Duodenal mucosa (tissue), 2 donors: ENCODE data around the gene CUX1.
"Not testable (repeated sequence)": the region's sequence is repeated elsewhere in the genome, so short reads cannot be mapped to it uniquely, and the experiment has no call there.

ENCODE experiments used
- H3K27ac ChIP-seq: one replicate; pipeline ENCODE4 v1.7.0; 2013; ENCODE audit warnings: low read depth, low read length
- H3K27me3 ChIP-seq, 2 donors: one replicate each; pipeline ENCODE4 v1.7.0; 2013; ENCODE audit warnings: low read length in 2 of 2, control low read depth in 1 of 2; ENCODE audit not compliant: insufficient read depth in 2 of 2, control insufficient read depth in 1 of 2
- H3K36me3 ChIP-seq, 2 donors: one replicate each; pipeline ENCODE4 v1.7.0; 2013; ENCODE audit warnings: low read length in 2 of 2, control low read depth in 1 of 2; ENCODE audit not compliant: insufficient read depth in 2 of 2, control insufficient read depth in 1 of 2
- H3K4me1 ChIP-seq, 2 donors: one replicate each; pipeline ENCODE4 v1.7.0; 2013; ENCODE audit warnings: low read length in 2 of 2, control low read depth in 1 of 2; ENCODE audit not compliant: insufficient read depth in 2 of 2, control insufficient read depth in 1 of 2
- H3K4me3 ChIP-seq, 2 donors: one replicate each; pipeline ENCODE4 v1.7.0; 2013; ENCODE audit warnings: low read length in 2 of 2, low read depth in 1 of 2
- H3K9ac ChIP-seq, 2 donors: one replicate each; pipeline ENCODE4 v1.7.0; 2013; ENCODE audit warnings: low read length in 2 of 2, low read depth in 1 of 2
- H3K9me3 ChIP-seq, 2 donors: one replicate each; pipeline ENCODE4 v1.7.0; 2013; ENCODE audit warnings: low read length in 2 of 2, control low read depth in 1 of 2; ENCODE audit not compliant: control insufficient read depth in 1 of 2

The CUX1 gene

DNA sequence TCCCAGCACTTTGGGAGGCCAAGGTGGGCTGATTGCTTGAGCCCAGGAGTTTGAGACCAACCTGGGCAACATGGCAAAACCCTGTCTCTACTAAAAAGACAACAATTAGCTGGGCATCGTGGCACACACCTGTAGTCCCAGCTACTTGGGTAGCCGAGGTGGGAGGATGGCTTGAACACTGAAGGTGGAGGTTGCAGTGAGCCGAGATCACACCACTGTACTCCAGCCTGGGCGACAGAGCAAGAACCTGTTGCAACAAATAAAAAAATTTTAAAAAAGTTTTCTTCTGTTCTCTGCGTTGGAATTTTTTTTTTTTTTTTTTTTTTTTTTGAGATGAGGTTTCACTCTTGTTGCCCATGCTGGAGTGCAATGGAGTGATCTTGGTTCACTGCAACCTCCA lies 34.9 kb downstream of the CUX1 start:
- not testable (repeated sequence) for H3K27ac ChIP-seq
- peaks cover 14 to 22% of the 10 kb centered on the region in 2 donors for H3K4me1 ChIP-seq

DNA sequence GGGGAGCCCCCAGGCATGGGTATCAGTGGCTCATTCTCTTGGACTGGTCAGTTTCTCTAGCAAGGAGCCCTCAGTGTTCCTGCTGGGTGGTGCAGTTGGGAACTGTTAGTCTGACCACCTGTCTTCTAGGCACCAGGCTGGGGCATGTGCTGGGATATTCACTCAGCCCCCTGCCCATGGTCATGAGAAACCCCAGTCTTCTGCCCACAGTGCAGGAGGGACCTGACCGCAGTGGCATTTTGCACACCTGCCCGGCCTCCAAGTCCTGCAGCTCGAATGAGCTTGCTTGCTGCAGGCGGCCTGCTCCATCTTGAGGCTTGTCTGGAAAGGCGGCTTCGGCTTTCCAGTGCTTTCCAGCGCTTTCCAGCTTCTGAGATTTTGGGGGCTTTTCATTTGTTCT lies 36.3 kb downstream of the CUX1 start:
- H3K27ac ChIP-seq, result no peak overlapping the region
- H3K4me3 ChIP-seq, result no peak overlapping the region
- no peak overlapping the region for H3K9ac ChIP-seq
- no peaks in the 10 kb centered on the region for H3K9me3 ChIP-seq
- H3K36me3 ChIP-seq, result no peaks in the 10 kb centered on the region
- peaks cover 17 to 23% of the 10 kb centered on the region in 2 donors for H3K4me1 ChIP-seq
- H3K27me3 ChIP-seq, result no peaks in the 10 kb centered on the region

More for the DNA sequence above, 34.9 kb downstream of the CUX1 start:
- H3K9ac ChIP-seq, H3K9me3 ChIP-seq, H3K27me3 ChIP-seq, H3K4me3 ChIP-seq, H3K36me3 ChIP-seq: not testable (repeated sequence)

DNA sequence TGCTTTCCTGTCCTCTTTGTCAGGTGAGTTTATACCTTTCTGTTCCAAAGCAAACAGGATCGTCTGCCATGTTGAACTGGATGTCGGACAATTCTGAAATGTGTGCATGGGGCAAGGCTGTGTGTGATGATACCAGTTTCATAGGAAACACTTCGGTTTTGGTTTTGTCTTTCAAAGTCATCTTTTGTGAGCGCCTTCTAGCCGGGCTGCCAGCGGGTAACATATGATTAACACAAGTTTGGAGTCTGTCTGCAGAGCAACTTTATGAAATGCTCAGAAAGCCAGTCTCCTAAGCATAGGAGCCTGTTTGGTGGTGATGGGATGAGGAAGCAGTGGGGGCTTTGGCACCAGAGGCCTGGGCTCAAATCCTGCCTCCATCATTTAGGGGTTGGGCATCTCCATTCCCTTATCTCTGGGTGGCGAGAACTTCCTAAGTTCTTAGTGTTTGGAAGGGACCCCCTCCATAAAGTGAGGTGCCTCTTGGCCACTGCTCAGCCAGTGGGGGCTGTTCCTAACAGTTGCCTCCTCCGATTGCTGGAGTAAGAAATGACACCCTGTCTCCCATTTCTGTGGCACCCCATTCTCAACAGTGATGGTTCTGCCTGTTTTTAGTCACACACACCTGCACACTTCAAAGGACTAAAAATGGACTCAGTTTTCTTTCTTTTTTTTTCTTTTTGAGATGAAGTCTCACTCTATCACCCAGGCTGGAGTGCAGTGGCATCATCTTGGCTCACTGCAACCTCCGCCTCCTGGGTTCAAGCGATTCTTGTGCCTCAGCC lies 36.8 kb downstream of the CUX1 start:
- Histone ChIP-seq H3K27me3 (no peaks in the 10 kb centered on the region), H3K4me1 (peaks cover 17 to 23% of the 10 kb centered on the region in 2 donors), H3K9ac (no peak overlapping the region), H3K36me3 (no peaks in the 10 kb centered on the region), H3K4me3 (no peak overlapping the region), H3K27ac (no peak overlapping the region), H3K9me3 (no peaks in the 10 kb centered on the region)

DNA sequence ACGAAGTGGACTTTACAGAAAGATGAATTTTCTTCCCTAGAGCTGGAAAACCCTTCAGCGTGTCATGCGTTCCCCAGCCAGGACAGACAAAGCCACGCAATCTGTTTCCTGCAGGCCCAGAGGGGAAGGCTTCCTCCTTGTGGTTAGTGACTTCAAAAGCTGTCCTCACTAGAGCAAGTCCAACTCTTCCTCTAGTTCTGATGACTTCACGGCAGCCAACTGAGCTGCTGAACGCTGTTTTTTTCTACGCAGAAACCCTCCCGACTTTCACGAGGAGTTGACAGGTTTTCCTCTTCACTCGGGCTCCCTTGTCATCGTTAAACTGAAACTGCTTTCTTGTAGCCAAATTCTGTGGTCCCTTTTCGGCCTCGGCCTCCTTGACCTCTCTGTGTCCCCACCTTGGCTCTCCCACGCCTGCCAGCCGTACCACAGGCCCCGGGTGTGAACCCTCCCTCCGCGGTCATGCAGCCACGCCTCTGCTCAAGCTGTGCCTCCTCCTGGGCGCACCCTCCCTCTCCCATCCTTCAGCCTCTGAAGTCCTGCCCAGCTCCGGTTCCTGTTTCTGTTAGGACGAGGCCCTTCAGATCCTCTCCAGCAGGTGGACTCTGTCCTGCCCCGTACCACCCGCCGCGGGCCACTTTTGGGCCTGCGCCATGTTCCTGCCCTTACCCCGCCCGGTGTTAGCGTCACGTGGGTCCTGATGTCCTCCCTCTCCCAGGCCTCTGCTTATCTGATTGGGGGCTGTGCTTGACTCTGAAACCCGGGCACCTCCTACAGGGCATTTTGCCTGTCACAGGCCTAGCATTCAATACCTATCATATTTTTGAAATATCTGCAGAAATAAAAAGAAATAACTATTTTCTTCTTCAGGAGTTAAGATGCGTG lies 39.3 kb downstream of the CUX1 start:
- Histone ChIP-seq H3K9ac (peak overlapping the region; percentile 48 to 80), H3K4me1 (peaks cover 17 to 23% of the 10 kb centered on the region in 2 donors), H3K27ac (peak overlapping the region; percentile 55), H3K9me3 (no peaks in the 10 kb centered on the region), H3K27me3 (no peaks in the 10 kb centered on the region), H3K4me3 (peak overlapping the region; percentile 57 to 66), H3K36me3 (no peaks in the 10 kb centered on the region)

DNA sequence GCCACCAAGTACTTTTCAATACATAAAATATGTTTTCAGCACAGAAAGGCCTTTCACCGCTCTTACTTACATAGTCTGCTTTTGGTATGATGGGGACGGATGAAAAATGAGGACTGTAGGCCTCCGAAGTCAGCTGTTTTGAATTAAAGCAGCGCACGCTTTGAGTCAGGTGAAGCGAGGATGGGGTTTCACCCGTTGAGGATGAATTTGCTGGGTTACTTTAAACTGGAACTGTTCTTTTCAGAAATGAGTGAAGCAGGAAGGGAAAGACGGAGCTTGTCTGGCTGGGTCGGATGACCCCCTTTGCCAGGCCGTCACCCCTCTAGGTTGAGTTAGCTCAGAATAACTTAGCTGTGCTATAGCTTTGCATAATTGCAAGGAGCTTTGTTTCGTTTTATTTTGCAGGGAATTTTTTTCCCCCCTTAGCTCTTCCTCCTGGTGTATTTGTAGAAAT lies 40.0 kb downstream of the CUX1 start:
- no peaks in the 10 kb centered on the region for H3K9me3 ChIP-seq
- no peaks in the 10 kb centered on the region for H3K27me3 ChIP-seq
- H3K4me3 ChIP-seq, result peak overlapping the region; percentile 57 to 66
- peak overlapping the region; percentile 55 for H3K27ac ChIP-seq
- no peaks in the 10 kb centered on the region for H3K36me3 ChIP-seq
- peaks cover 17 to 23% of the 10 kb centered on the region in 2 donors for H3K4me1 ChIP-seq
- peak overlapping the region; percentile 48 to 80 for H3K9ac ChIP-seq

DNA sequence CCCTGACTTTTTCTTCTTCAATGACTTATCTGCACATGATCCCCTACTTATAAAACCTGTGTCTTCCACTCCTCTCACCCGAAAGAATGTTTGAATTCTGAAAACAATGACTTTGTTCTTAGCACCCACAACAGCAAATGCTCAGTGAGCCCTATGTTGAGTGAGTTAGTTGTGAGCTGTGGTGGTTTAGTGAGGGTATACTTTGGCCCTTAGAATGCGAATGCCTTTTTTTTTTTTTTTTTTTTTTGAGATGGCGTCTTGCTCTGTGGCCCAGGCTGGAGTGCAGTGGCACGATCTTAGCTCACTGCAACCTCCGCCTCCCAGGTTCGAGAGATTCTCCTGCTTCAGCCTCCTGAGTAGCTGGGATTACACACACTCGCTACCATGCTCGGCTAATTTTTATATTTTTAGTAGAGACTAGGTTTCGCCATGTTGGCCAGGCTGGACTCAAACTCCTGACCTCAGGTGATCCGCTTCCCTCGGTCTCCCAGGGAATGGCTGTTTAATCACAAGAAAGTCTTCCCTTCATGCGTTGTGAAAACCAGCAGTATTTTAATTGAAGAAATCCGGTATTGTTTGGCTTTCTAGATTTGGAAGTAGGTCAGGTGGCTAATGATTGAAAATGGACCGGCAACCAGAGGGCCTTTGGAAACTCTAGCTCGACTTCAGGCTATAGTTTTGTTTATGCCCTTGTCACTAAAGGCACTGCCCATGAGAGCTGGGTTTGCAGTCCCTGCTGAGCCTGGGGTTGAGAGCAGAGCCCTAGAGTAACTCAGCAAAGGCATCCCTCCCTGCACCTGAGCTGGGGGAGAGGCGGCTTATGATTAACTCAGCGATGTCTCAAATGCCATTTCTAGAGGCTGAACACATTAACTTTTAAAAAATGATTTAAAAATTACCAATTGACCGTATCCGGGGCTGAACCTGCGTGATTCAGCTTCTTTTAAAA lies 41.3 kb downstream of the CUX1 start:
- H3K9ac ChIP-seq, result no peak overlapping the region
- no peak overlapping the region for H3K27ac ChIP-seq
- no peaks in the 10 kb centered on the region for H3K36me3 ChIP-seq
- H3K4me1 ChIP-seq, result peaks cover 17 to 23% of the 10 kb centered on the region in 2 donors
- no peaks in the 10 kb centered on the region for H3K27me3 ChIP-seq
- H3K4me3 ChIP-seq, result no peak overlapping the region
- H3K9me3 ChIP-seq, result no peaks in the 10 kb centered on the region

DNA sequence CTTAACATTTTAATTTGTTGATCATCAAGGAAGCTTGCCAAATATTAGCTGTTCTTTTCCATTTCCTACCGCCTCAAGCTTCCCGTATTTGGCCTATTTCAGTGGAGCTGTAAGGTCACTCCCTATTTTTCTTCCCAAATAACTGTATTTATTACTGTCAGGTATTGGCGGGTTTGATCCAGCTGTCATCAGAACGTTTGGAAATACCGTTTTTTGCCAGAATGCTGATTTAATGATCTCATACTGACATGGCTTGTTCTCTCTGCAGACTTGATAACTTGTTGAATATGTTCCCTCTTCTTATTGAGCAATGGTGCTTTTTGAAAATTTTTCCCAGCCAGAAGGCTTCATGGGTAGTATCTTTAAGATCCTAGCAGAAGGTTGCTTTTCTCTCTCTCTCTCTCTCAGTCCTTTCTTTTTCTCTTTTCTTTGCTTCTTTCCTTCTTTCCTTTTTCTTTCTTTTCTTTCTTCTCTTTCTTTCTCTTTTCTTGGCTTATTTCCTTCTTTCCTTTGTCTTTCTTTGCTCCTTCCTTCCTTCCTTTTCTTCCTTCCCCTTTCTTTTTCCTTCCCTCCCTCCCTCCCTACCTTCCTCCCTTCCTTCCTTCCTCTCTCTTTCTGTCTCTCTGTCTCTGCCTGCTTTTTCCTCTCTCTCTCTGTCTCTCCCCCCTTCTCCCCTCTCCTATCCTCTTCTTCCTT lies 42.1 kb downstream of the CUX1 start:
- H3K27ac ChIP-seq, result no peak overlapping the region
- no peaks in the 10 kb centered on the region for H3K36me3 ChIP-seq
- H3K4me1 ChIP-seq, result peaks cover 17 to 23% of the 10 kb centered on the region in 2 donors
- no peaks in the 10 kb centered on the region for H3K27me3 ChIP-seq
- no peaks in the 10 kb centered on the region for H3K9me3 ChIP-seq
- H3K4me3 ChIP-seq, result no peak overlapping the region
- H3K9ac ChIP-seq, result no peak overlapping the region

DNA sequence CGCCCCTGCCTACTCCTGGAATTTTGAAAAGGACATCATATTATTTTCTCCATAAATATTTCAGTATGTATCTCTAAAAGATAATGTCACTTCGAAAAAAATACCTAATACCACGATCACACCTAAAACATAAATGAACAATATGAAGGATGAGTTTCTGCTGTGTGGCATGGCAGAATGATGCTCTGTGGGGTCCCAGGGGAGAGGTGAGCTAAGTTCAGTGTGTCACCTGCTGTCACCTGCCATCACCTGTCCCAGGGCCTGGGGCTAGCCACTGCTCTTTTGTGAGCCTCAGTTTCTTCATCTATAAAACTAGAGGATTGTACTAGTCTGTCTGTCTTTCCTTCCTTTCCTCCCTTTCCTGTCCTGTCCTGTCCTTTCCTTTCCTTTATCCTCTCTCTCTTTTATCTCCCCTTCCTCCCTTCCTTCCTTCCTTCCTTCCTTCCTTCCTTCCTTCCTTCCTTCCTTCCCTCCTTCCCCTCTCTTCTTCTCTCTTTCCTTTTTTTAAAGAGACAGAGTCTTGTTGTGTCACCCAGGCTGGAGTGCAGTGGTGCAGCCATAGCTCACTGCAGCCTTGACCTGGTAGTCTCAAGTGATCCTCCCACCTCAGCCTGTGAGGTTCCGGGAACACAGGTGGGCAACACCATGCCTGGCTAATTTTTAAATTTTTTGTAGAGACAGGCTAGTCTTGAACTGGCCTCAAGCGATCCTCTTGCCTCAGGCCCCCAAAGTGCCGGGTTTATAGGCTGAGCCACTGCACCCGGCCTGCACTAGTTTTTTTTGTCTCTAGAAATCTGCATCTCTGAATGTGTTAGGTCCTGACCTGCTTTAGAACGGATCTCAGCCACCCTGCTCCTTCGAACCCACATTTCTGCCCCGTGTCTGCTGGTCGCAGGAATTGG lies 43.1 kb downstream of the CUX1 start:
- Histone ChIP-seq H3K9me3 (no peaks in the 10 kb centered on the region), H3K4me1 (peaks cover 16 to 17% of the 10 kb centered on the region in 2 donors), H3K9ac (no peak overlapping the region), H3K27me3 (no peaks in the 10 kb centered on the region), H3K27ac (no peak overlapping the region), H3K4me3 (no peak overlapping the region), H3K36me3 (peaks cover 0 to under 1% of the 10 kb centered on the region in 2 donors)
